Panc1 (cell line): Measurements from ENCODE around the gene C1orf87.

Source experiments
- CTCF ChIP-seq: fragments of 450-650 bp; IDR thresholded peaks from 2 replicates; pipeline ENCODE4 v1.5.1; 2017; ENCODE audit warnings: mild to moderate bottlenecking
- POLR2AphosphoS5 ChIP-seq: IDR thresholded peaks from 2 replicates; pipeline ENCODE4 v1.6.1; 2012; ENCODE audit warnings: mild to moderate bottlenecking, low read depth, low read length, moderate library complexity
- REST ChIP-seq, 2 experiments: IDR thresholded peaks; 2 replicates each; pipeline ENCODE4 v1.6.1; 2011 to 2012; ENCODE audit warnings: low read depth in 2 of 2, control low read depth in 1 of 2, low read length in 1 of 2, mild to moderate bottlenecking in 1 of 2, moderate library complexity in 1 of 2; ENCODE audit not compliant: insufficient read depth in 1 of 2
- SIN3A ChIP-seq: IDR thresholded peaks from 2 replicates; pipeline ENCODE4 v1.6.1; 2012; ENCODE audit warnings: low read depth, mild to moderate bottlenecking, low read length, moderate library complexity, borderline replicate concordance; ENCODE audit not compliant: insufficient read depth

GRCh38 chr1:59945790-59946189 lies 127.8 kb downstream of the C1orf87 start:
- TF ChIP-seq CTCF (no peak), REST (IDR thresholded peaks at IDR 0.05; ENCODE audit: insufficient read depth in 1 of 2, low read depth in 2 of 2, low read length in 1 of 2) (no peak), POLR2AphosphoS5 (no peak), SIN3A (no peak)
